ENCODE measurements around the gene NAT8.
"Not testable (repeated sequence)": the region's sequence is repeated elsewhere in the genome, so short reads cannot be mapped to it uniquely, and the experiment has no call there.

Gene NAT8

DNA sequence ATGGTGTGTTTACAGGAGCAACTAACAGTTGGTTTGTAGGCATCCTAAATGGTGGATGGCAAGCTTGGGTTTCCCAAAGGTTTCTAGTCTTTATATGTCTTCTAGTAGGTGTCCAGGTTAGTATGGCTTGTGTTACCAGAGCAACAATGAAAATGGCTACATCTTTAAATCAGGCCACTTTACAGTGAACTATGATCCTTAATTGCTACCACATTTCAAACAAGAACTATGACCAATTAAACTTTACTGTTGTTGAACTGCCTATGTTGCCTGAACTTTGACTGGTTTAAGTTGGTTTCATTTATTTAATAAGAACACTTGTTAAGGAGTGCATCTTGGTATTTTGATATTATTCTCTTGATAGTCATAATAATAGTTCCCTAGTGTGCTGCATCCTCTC is 5.2 kb downstream of the NAT8 start:
- not testable (repeated sequence) for DNase-seq (ENCODE audit: low read depth)

GRCh38 chr2:73630662-73631266 is 11.5 kb downstream of the NAT8 start:
- DNase-seq (ENCODE audit: low read depth): not testable (repeated sequence)

DNA sequence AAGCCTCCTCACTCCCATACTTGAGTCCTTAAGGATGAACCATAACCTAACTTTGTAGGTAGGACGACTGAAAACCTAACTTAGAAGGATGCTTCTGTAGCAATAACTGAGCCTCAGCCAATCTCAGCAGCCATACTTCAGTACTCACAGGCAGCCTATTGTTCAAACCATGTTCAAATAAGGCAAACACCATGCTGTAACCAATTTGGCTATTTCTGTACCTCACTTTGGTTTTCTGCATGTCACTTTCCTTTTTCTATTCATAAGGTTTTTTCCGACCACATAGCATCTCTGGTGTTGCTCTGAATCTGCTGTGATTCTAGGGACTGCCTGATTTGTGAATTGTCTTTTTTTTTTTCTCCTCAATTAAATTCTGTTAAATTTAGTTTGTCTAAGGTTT is 13.7 kb downstream of the NAT8 start:
- DNase-seq (ENCODE audit: low read depth): not testable (repeated sequence)

GRCh38 chr2:73626237-73626636 is 16.0 kb downstream of the NAT8 start:
- not testable (repeated sequence) for DNase-seq (ENCODE audit: low read depth)

- DNase-seq (ENCODE audit: low read depth): not testable (repeated sequence)
Measured at GRCh38 chr2:73624625-73625024, 17.6 kb downstream of the NAT8 start.

- DNase-seq (ENCODE audit: low read depth): not testable (repeated sequence)
Measured at GRCh38 chr2:73624036-73624435, 18.2 kb downstream of the NAT8 start.

- DNase-seq (ENCODE audit: low read depth): not testable (repeated sequence)
Measured at GRCh38 chr2:73619925-73620324, 22.3 kb downstream of the NAT8 start.

GRCh38 chr2:73614997-73615396 is 27.2 kb downstream of the NAT8 start:
- no peak for DNase-seq (ENCODE audit: low read depth)

- DNase-seq (ENCODE audit: low read depth): no peak
Measured at GRCh38 chr2:73614105-73614504, 28.1 kb downstream of the NAT8 start.

GRCh38 chr2:73611867-73612266 is 30.4 kb downstream of the NAT8 start:
- no peak for DNase-seq (ENCODE audit: low read depth)

- no peak for DNase-seq (ENCODE audit: low read depth)
Measured at GRCh38 chr2:73611193-73611592, 31.0 kb downstream of the NAT8 start.

DNA sequence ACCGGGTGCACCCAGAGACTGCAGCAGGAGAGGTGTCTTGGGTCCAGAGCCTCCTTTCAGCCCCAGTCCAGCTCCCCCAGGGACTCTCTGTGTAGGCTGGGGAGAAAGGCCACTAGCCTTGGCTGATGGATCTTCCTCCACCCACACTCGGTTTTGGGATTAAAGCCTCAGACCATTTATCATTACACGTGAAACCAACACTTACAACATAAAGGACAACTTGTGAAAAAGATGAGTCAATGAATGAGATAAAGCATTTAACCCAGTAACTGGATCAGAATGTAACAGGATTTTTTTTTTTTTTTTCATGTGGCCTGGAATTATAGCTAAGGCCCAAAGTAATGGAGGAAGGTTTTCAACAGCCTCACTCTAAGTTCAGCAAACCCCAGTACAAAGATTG is 32.1 kb downstream of the NAT8 start:
- no peak for DNase-seq (ENCODE audit: low read depth)

DNA sequence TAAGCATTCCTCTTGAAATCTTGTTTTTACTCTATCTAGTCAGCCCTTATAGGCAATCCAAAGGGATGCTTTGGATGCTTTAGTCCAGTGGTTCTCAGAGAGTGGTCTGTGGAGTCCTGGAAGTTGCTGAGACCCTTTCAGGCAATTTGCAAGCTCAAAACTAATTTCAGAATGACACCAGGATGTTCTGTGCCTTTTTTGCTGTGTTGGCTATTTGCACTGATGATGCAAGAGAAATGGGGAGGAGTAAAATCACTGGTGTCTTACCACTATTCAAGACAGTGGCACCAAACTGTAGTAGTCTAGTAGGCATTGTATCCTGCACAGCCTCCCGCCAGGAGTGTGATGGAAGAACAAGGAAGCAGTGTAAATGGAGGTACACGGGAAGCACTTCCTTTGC is 37.6 kb downstream of the NAT8 start:
- DNase-seq (ENCODE audit: low read depth): not testable (repeated sequence)

GRCh38 chr2:73603099-73603588 is 39.1 kb downstream of the NAT8 start:
- DNase-seq (ENCODE audit: low read depth): not testable (repeated sequence)

GRCh38 chr2:73601780-73602179 is 40.4 kb downstream of the NAT8 start:
- DNase-seq (ENCODE audit: low read depth): no peak

- no peak for DNase-seq (ENCODE audit: low read depth)
Measured at GRCh38 chr2:73594251-73594650, 48.0 kb downstream of the NAT8 start.

DNA sequence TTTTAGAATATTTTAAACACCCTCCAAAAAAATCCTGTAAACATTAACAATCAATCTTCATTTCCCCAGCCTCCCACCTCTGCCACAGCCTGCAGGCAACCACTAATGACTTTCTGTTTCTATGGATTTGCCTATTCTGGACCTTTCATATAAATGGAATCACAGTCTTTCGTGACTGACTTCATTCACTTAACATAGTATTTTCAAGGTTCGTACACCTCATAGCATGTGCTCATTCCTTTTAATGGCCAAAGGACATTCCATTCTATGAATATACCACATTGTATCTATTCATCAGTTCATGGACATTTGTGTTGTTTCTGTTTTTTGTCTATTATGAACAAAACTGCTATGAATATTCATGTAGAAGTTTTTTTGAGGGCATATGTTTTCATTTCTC is 48.5 kb downstream of the NAT8 start:
- DNase-seq (ENCODE audit: low read depth): no peak

Data from activated T-cell treated with anti-CD3 and anti-CD28 coated beads for 1 hour (primary cell).